Motor neuron (in vitro differentiated cells): ENCODE data around the gene CENPB. TPM values are rescaled to one million over a fixed set of nuclear protein-coding genes. Genes with fewer than 3 reads are reported as not detected.
A peak's percentile ranks its signal among the peaks of the same experiment; 100 is the strongest.

Source experiments
- ATAC-seq, 8 experiments: fragments of 200-7000 bp; cut with Tn5 transposase; replicated peaks in 6 of 8; 2 replicates each; pipeline ENCODE4 v1.8.0; 2021; ENCODE audit warnings: mild to moderate bottlenecking in 8 of 8, moderate library complexity in 8 of 8
- H3K27ac ChIP-seq, 2 donors: fragments of 250-450 bp; sonication (Bioruptor Pico); 2 replicates each; pipeline ENCODE4 v1.9.0; 2021; ENCODE audit warnings: antibody characterized with exemption in 2 of 2, mild to moderate bottlenecking in 2 of 2, moderate library complexity in 1 of 2
- H3K4me1 ChIP-seq, 2 donors: fragments of 250-450 bp; sonication (Bioruptor Pico); replicated peaks in 1 of 2; 2 replicates each; pipeline ENCODE4 v1.6.1; 2021; ENCODE audit warnings: antibody characterized with exemption in 2 of 2, mild to moderate bottlenecking in 2 of 2, moderate library complexity in 1 of 2
- H3K4me3 ChIP-seq, 5 donors: fragments of 250-450 bp; sonication (Bioruptor Pico); 2 replicates each; pipeline ENCODE4 v1.9.0; 2021; ENCODE audit warnings: antibody characterized with exemption in 5 of 5, mild to moderate bottlenecking in 5 of 5, moderate library complexity in 4 of 5
- WGBS, 10 experiments: fragments of 450-650 bp; shearing (Covaris generic); methylation state at CpG; one replicate each; pipeline ENCODE4 v1.0.0; 2022; 5-methylcytosine and 5-hydroxymethylcytosine counted together
- in situ Hi-C, 9 experiments: fragments of 400-800 bp; cut with MboI; loops; one replicate each; pipeline ENCODE4 v1.15.0; 2021; ENCODE audit warnings: low sequenced_read_pairs in 9 of 9, low pct_unique_long_range_greater_than_20kb in 2 of 9; ENCODE audit not compliant: unreplicated experiment in 9 of 9
- total RNA-seq, 8 experiments: library from RNA; unstranded; fragments of 300-600 nt; gene quantifications; 2 replicates each; pipeline versions ENCODE4 v1.2.3 to v1.2.4, GENCODE V29; 2022

Gene CENPB
- total RNA-seq, 8 experiments from 2014 or later: 18.1 to 69.4 (median 53.1) TPM

GRCh38 chr20:3783511-3784195 lies 2.9 kb downstream of the CENPB start:
- H3K4me1 ChIP-seq: peaks cover 15 to 19% of the 10 kb centered on the region in 2 donors
- in situ Hi-C loops: loop anchor here in 2 of 9 experiments (25.0 kb wide), 1 partner anchor 304 kb away; no protein-coding TSS in a partner anchor
- ATAC-seq: peak in 1 of 8 experiments; percentile 6
- H3K4me3 ChIP-seq: no peak overlapping the region
- 51 to 95% (median 67%) methylated on average over 2 to 5 of the region's 10 CpGs; no CpG with 5 or more reads in 6 of the 10 experiments for WGBS, 10 experiments
- no peak overlapping the region for H3K27ac ChIP-seq

GRCh38 chr20:3783068-3783489 lies 3.5 kb downstream of the CENPB start:
- in situ Hi-C loops: loop anchor here in 2 of 9 experiments (25.0 kb wide), 1 partner anchor 304 kb away; no protein-coding TSS in a partner anchor
- H3K4me3 ChIP-seq: no peak overlapping the region
- no peak overlapping the region for H3K27ac ChIP-seq
- 86 to 100% (median 90%) methylated on average over 1 to 2 of the region's 2 CpGs; no CpG with 5 or more reads in 7 of the 10 experiments for WGBS, 10 experiments
- no peak for ATAC-seq
- H3K4me1 ChIP-seq: peaks cover 18 to 19% of the 10 kb centered on the region in 2 donors

- WGBS, 10 experiments: 78 to 100% (median 87%) methylated on average over 1 to 5 of the region's 6 CpGs; no CpG with 5 or more reads in 3 of the 10 experiments
- Histone ChIP-seq H3K27ac (no peak overlapping the region), H3K4me3 (no peak overlapping the region), H3K4me1 (peaks cover 20 to 23% of the 10 kb centered on the region in 2 donors)
- no peak for ATAC-seq
- in situ Hi-C loops: loop anchor here in 2 of 9 experiments (25.0 kb wide), 1 partner anchor 305 kb away; no protein-coding TSS in a partner anchor
Measured at GRCh38 chr20:3782597-3782996, 3.9 kb downstream of the CENPB start.

- ATAC-seq: peak; percentile 48 to 85 (median 78)
- peaks cover 25 to 30% of the 10 kb centered on the region in 2 donors for H3K4me1 ChIP-seq
- in situ Hi-C loops: loop anchor here in 2 of 9 experiments (25.0 kb wide), 1 partner anchor 306 kb away; no protein-coding TSS in a partner anchor
- peak within 1 kb of the TSS; percentile 14 to 45 (median 28) for H3K4me3 ChIP-seq
- no peak within 1 kb of the TSS for H3K27ac ChIP-seq
- WGBS, 10 experiments: 0 to 100% (median 13%) methylated on average over 1 to 11 of the region's 28 CpGs; no CpG with 5 or more reads in 3 of the 10 experiments
Measured at GRCh38 chr20:3781153-3781910, 5.2 kb downstream of the CENPB start, which contains the start of gene SPEF1. SPEF1 (minus strand) TSS chr20:3781448; CDS start chr20:3781287, 161 bp downstream.

- H3K27ac ChIP-seq: no peak overlapping the region
- peaks cover 13 to 17% of the 10 kb centered on the region in 2 donors for H3K4me1 ChIP-seq
- 40 to 80% (median 57%) methylated on average over 2 to 6 of the region's 18 CpGs; no CpG with 5 or more reads in 7 of the 10 experiments for WGBS, 10 experiments
- in situ Hi-C loops: loop anchor here in 2 of 9 experiments (25.0 kb wide), 1 partner anchor 308 kb away; no protein-coding TSS in a partner anchor
- no peak overlapping the region for H3K4me3 ChIP-seq
- ATAC-seq: no peak
Measured at GRCh38 chr20:3778976-3779375, 7.6 kb downstream of the CENPB start.

- no peak overlapping the region for H3K27ac ChIP-seq
- peaks cover 9 to 14% of the 10 kb centered on the region in 2 donors for H3K4me1 ChIP-seq
- 0 to 20% (median 5%) methylated on average over 2 to 12 of the region's 70 CpGs; no CpG with 5 or more reads in 7 of the 10 experiments for WGBS, 10 experiments
- H3K4me3 ChIP-seq: peak overlapping the region; percentile 15 to 24 (median 18)
- peak; percentile 35 to 79 (median 66) for ATAC-seq
- in situ Hi-C loops: loop anchor here in 2 of 9 experiments (25.0 kb wide), 1 partner anchor 309 kb away; no protein-coding TSS in a partner anchor
Measured at GRCh38 chr20:3777716-3778629, 8.6 kb downstream of the CENPB start.

GRCh38 chr20:3777381-3777715 lies 9.2 kb downstream of the CENPB start:
- peak in 3 of 8 experiments; percentile 1 to 10 (median 4) for ATAC-seq
- in situ Hi-C loops: loop anchor here in 2 of 9 experiments (25.0 kb wide), 1 partner anchor 310 kb away; no protein-coding TSS in a partner anchor
- 100% methylated on average over 1 of the region's 16 CpGs; no CpG with 5 or more reads in 9 of the 10 experiments for WGBS, 10 experiments
- Histone ChIP-seq H3K27ac (no peak overlapping the region), H3K4me3 (peak overlapping the region in 3 of 5 donors; percentile 15 to 24 (median 17)), H3K4me1 (peaks cover 9 to 14% of the 10 kb centered on the region in 2 donors)

- in situ Hi-C loops: loop anchor here in 2 of 9 experiments (25.0 kb wide), 1 partner anchor 312 kb away; no protein-coding TSS in a partner anchor
- ATAC-seq: no peak
- Histone ChIP-seq H3K27ac (no peak overlapping the region), H3K4me1 (peaks cover 6 to 14% of the 10 kb centered on the region in 2 donors), H3K4me3 (no peak overlapping the region)
- WGBS, 10 experiments: 0 to 93% (median 58%) methylated on average over 1 to 3 of the region's 4 CpGs; no CpG with 5 or more reads in 4 of the 10 experiments
Measured at GRCh38 chr20:3775457-3776108, 11.0 kb downstream of the CENPB start.

GRCh38 chr20:3771552-3772058 lies 14.9 kb downstream of the CENPB start:
- Histone ChIP-seq H3K4me3 (no peak overlapping the region), H3K4me1 (peaks cover 8 to 9% of the 10 kb centered on the region in 2 donors), H3K27ac (no peak overlapping the region)
- 20 to 100% (median 78%) methylated on average over 1 to 6 of the region's 7 CpGs; no CpG with 5 or more reads in 1 of the 10 experiments for WGBS, 10 experiments
- no peak for ATAC-seq
- in situ Hi-C loops: no loop called here

GRCh38 chr20:3768342-3769130 lies 18.0 kb downstream of the CENPB start:
- peak overlapping the region; percentile 98 to 100 for H3K27ac ChIP-seq
- ATAC-seq: peak; percentile 51 to 83 (median 78)
- peak overlapping the region; percentile 70 to 76 (median 71) for H3K4me3 ChIP-seq
- peaks cover 25 to 35% of the 10 kb centered on the region in 2 donors for H3K4me1 ChIP-seq
- in situ Hi-C loops: no loop called here
- 0 to 20% (median 4%) methylated on average over 1 to 14 of the region's 51 CpGs; no CpG with 5 or more reads in 2 of the 10 experiments for WGBS, 10 experiments
